Activated CD4-positive, alpha-beta T cell treated with anti-CD3 and anti-CD28 coated beads for 48 hours (primary cell): ENCODE results near the gene COL4A1.

Experiments
- DNase-seq: peaks from one replicate; pipeline ENCODE4 v3.0.0-alpha.2; 2020

COL4A1 gene

DNA sequence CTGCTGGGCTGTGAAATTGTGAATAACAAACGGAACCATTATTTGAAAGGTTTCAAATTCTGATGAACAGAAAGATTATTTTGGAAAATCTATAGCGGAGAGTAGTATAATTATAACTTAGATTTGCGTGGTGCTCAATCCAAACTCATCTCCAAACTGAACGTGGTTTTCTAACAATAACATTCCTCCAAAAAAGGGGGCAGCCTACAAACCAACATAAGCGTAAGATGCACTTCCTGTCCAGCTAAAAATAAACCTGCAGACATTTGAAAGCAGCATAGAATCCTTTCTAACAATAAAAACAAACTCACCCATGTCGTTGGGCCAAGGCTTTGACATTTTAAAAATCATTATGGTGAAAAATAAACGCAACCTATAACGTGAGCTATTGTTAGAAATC is 178.4 kb downstream of the COL4A1 start:
- DNase-seq = no peak

GRCh38 chr13:110127986-110128511 is 178.9 kb downstream of the COL4A1 start:
- DNase-seq = no peak

- no peak for DNase-seq
Measured at GRCh38 chr13:110126391-110126961, 180.5 kb downstream of the COL4A1 start.

DNA sequence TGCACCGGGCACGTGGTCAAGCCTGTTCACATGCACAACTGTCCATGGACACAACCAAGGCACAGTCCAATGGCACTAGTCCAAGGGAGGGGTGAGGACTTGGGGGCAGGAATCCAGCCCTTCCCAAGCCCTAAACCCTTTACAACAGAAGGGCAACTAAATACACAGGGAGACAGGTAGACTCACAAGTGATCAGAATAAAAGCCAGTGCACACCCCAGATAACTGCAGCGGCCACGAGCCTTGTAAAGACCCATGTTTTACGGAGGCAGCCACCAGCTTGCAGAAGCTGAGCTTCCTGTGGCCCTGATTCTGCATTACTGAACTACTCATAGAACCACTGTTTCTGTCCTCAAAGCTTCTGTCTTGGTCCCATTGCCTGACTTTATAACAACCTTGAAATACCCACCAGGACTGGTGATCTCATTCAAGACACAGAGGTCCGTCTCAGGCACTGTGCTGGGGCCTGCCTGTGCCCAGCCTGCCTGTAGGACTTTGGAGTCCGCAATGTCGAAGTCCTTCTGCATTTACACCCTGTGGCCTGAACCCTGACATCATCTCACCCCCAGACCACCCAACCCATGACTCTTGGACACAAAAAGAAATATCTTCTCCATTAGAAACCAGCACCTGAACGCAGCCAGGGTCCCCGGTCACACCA is 181.2 kb downstream of the COL4A1 start:
- no peak for DNase-seq

- no peak for DNase-seq
Measured at GRCh38 chr13:110125157-110125556, 181.8 kb downstream of the COL4A1 start.

DNA sequence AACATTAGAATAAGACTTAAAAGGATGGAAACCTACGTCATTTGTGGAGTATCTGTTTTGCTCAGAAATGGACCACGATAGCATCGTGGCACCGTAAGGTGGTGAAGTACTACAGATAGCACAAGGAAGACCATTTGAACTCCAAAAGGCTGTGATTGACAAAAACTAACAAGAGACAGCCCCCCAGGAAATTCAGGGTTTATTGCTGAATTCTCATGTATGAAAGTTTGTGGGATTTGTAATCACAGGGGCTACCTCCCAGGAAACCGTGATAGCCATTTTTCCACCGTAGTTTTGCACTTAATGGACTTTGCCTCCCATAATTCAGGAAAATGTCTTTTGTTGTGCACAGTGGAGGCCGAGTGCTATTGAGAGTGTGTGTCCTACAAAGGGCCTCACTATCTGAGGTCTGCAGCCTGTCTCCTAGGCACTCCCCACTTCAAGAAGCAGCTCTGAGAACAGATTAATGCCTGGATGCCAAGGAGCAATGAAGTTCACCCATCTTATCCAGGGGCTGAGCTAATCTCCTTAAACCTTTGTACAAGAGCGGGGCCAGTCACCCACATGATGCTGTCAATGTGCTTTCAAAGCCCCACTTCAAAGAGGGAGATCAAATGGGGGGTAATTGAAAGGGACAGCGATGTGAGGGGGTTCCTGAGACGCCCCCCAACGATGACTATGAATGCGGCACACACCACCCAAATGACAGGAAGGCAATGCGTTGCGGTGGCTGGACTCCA is 182.6 kb downstream of the COL4A1 start:
- DNase-seq = no peak

DNA sequence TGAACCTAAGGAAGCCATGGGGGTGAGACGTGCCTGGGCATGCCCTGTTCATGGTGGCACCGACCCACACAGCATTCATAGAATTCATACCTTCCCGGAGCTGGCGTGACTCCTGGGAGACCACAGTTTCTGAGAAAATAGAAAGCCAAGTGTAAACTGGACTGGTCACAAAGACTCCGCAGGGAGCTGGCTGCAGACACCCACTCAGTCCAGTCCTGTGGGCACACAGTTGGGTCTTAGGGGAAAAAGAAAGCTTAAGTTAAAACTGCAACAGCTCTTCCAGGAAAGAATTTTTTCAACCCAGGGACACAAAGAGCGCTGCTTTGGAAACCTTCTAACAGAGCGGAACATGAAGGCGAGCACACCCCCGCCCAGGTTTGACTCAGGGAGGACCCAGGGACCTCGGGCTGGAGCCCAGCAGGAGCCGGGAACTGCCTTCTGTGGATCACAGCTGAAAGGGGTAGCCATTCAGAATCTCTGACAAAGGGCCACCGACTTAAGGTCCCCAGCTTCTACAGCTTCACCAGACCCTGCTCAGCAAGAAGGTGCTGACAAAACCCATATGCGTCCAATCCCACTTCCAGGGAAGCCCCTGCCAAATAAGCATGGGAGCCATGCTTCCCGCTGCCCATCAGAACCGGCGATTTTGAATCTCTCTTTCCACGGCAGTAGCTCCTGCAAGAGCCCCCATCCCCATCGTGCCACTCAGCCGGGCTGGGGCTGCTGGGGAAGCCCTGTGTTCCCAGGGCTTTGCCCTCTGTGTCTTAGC is 183.7 kb downstream of the COL4A1 start:
- no peak for DNase-seq

- DNase-seq = no peak
Measured at GRCh38 chr13:110121422-110122083, 185.4 kb downstream of the COL4A1 start.

GRCh38 chr13:110119935-110120905 is 186.7 kb downstream of the COL4A1 start:
- no peak for DNase-seq

GRCh38 chr13:110118106-110118505 is 188.9 kb downstream of the COL4A1 start:
- DNase-seq = no peak

DNA sequence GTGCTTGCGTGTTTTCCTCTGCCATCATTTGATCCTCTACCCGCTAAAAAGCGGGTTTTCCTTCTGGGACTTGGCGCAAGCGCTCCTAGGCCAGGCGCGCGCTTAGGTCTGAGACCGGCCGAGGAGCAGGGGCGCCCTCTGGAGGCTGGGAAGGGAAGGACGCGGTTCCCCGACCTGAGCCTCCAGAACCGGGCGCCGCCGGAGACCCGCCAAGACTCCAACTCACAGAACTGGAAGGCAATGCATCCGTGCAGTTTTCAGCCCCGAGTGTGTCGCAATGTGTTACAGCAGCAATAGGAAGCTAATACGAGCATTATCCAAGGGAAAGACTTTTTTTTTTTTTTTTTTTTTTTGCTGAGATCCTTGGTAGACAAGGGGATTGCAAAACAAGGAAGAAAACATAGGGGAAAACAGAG is 190.9 kb downstream of the COL4A1 start:
- DNase-seq = peak; percentile 67

GRCh38 chr13:110115591-110115990 is 191.4 kb downstream of the COL4A1 start:
- DNase-seq = no peak

DNA sequence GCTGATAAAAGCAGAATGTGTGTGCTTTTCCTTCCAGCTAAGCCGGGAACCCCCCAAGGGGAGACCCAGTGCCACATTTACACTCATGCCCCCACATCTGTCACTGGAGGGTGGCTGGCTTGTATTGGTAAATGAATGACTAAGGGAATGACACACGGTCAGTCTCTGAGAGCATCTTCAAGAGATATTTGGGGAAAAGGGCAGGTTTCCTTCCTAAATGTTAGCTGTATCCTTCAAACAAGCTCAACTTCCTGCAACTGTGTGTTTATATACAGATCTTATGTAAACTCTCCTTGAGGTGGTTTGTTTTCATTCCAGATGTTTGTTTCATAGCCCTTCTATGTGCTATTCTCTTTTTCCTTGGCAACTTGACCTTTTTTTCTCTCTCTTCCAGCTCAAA is 192.6 kb downstream of the COL4A1 start:
- no peak for DNase-seq

- DNase-seq = no peak
Measured at GRCh38 chr13:110113284-110113764, 193.6 kb downstream of the COL4A1 start.

GRCh38 chr13:110112379-110112778 is 194.6 kb downstream of the COL4A1 start:
- peak; percentile 42 for DNase-seq

GRCh38 chr13:110110783-110111182 is 196.2 kb downstream of the COL4A1 start:
- DNase-seq = no peak

DNA sequence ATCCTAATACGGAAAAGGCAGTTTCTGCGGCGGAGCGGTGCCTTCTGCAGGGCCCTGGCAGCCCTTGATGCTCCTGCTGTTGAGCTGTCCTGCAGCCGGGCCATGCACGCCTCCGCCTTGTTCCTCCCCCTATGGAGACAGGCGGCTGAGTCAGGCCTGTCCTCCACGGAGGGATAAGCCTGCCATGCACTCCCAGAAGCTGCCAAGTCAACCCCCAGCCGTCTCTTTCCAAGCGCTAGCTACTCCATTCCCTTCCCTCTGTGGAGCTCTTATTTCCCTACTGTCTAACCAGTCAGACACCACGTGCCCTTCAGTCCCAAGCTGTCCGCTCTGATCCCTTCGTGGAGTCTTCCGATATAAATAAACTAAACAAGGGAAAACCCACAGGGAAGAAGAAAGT is 197.0 kb downstream of the COL4A1 start:
- no peak for DNase-seq

DNA sequence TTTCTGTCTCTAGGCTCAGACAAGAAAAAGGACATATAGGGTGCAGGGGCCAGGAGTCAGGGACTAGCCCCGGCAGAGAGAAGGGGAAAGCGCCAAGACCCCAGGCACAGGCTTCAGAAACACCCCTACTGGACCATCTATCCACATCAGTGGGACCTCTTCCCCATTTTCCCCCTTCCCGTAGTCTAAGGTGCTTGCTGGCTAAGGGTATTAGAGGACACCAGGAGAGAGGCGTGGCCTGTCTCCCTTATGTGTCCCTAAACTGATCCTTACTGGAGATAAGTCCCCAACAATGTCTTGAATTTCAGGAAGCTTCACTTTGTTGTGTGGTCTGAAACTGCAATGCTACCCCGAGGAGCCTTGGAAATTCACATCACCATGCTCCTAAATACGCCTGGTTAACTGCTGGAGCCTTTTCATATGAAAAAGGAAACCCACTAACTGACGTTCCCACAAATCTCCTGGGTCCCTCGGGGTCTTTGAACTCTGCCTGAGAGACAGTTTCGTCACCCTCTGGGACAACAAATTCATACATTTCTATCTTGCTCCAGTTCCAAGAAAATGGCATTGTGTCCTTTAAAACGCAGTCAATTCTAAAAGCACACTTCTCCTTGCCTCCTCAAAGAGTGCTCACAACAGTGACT is 197.7 kb downstream of the COL4A1 start:
- DNase-seq = no peak

DNA sequence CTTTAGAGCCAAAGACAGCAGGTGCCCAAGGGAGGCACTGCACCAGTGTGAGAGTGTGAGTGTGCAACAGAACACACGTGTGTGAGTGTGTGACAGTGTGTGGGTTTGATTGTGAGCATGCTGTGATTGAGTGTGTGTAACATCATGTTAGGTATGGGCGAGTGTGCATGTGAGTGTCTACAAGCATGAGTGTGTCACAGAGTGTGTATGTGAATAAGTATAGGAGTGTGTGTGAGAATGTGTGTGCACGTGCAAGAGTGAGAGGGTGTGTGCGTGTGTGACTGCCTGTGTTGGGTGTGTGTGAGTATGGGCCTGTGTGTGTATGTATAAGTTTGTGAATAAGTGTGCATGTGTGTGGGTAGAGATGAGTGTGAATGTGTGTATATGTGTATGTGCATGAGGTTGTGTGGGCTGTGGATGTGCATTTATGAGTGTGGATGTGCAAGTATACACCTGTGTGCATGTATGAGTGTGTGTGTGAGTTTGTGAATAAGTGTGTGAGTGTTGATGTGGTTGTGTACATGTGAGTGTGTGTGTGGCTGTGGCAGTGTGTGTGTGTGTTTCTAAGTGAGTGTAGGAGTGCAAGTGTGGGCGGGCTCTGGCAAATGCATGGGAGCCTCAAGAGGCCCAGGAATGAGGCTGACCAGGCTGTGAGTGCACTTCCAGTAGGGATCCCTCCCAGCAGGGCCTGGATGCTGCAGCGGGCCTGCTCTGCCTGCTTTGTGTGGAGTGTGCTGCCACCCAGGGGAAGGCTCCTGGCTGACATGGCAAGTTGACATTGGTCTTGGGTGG is 198.4 kb downstream of the COL4A1 start:
- DNase-seq = no peak
